Spleen (tissue), 7 donors: ENCODE results near the gene ST3GAL4.

ENCODE experiments used
- CTCF ChIP-seq, 11 experiments: fragments of 200-600 bp in 7 of 11; fragments of 450-650 bp in 4 of 11; sonication (generic) in 4 of 11; IDR thresholded peaks in 8 of 11; conservative IDR thresholded peaks in 3 of 11; 1 replicate in 7 of 11; 2 replicates in 4 of 11; pipeline versions ENCODE4 v1.4.0 to v1.8.0; 2016 to 2021; ENCODE audit warnings: antibody characterized with exemption in 11 of 11, inconsistent platforms in 4 of 11, mild to moderate bottlenecking in 1 of 11
- POLR2AphosphoS5 ChIP-seq, 3 donors: sonication (generic); formaldehyde crosslinking; IDR thresholded peaks; one replicate each; pipeline ENCODE4 v1.5.1; 2017; ENCODE audit warnings: antibody characterized with exemption in 3 of 3
- donor health status: DM: no; HTN: no; CAD: no; lungs with moderate emphysema.
- donor health status: DM: no; HTN: no; CAD: no.
- donor health status: DM: no; HTN: no; CAD: no.

- TF ChIP-seq POLR2AphosphoS5 (IDR thresholded peaks at IDR 0.05) (no peak), CTCF (IDR thresholded peaks at IDR 0.05 in 8 of 11, conservative IDR thresholded peaks at IDR 0.05 in 3 of 11) (no peak)
Observed at GRCh38 chr11:126352163-126352562, 3.3 kb upstream of the ST3GAL4 start.
